ENCODE measurements around the gene CAV2.

GRCh38 chr7:116554911-116555310, 55.4 kb downstream of the CAV2 start:
- TF ChIP-seq EP300 (IDR thresholded peaks at IDR 0.05; ENCODE audit: borderline replicate concordance in 1 of 2, low read depth in 2 of 2, low read length in 2 of 2) (no peak), POLR2A (IDR thresholded peaks at IDR 0.05; ENCODE audit: control extremely low read depth in 1 of 2, low read depth in 2 of 2, low read length in 2 of 2) (no peak), NRF1 (IDR thresholded peaks at IDR 0.05; ENCODE audit: low read depth, low read length) (no peak)
